ENCODE measurements around the gene MPRIP.

The MPRIP gene

GRCh38 chr17:17018612-17019429, 23.4 kb upstream of the MPRIP start:
- TF ChIP-seq USF1 (IDR thresholded peaks at IDR 0.05) (peak; percentile 42), EGR1 (IDR thresholded peaks at IDR 0.05) (no peak), TEAD4 (IDR thresholded peaks at IDR 0.05) (peak; percentile 90), MAX (IDR thresholded peaks at IDR 0.05) (peak; percentile 98), NFIC (IDR thresholded peaks at IDR 0.05) (peak; percentile 81), FOXM1 (IDR thresholded peaks at IDR 0.05; ENCODE audit: borderline replicate concordance, low read depth) (peak; percentile 77; the same call in 1 of the 2 replicates), CREB1 (IDR thresholded peaks at IDR 0.05; ENCODE audit: low read depth) (no peak), TAF1 (IDR thresholded peaks at IDR 0.05; ENCODE audit: low read depth) (peak; percentile 68), YY1 (IDR thresholded peaks at IDR 0.05; ENCODE audit: low read depth) (peak; percentile 65), ZBTB7A (IDR thresholded peaks at IDR 0.05; ENCODE audit: low read depth) (peak; percentile 84; the same call in 1 of the 2 replicates), CEBPB (IDR thresholded peaks at IDR 0.05) (no peak), EP300 (IDR thresholded peaks at IDR 0.05; ENCODE audit: borderline replicate concordance) (peak; percentile 93), RAD21 (IDR thresholded peaks at IDR 0.05; ENCODE audit: low read depth) (peak; percentile 41; the same call in 1 of the 2 replicates), TCF12 (IDR thresholded peaks at IDR 0.05; ENCODE audit: low read depth) (peak; percentile 96), REST (IDR thresholded peaks at IDR 0.05; ENCODE audit: low read depth) (no peak)

GRCh38 chr17:17019430-17019762, 22.9 kb upstream of the MPRIP start:
- no peak for TF ChIP-seq CEBPB (IDR thresholded peaks at IDR 0.05)
- TF ChIP-seq USF1 (IDR thresholded peaks at IDR 0.05): no peak
- TF ChIP-seq RAD21 (IDR thresholded peaks at IDR 0.05; ENCODE audit: low read depth): no peak
- no peak for TF ChIP-seq CREB1 (IDR thresholded peaks at IDR 0.05; ENCODE audit: low read depth)
- no peak for TF ChIP-seq TEAD4 (IDR thresholded peaks at IDR 0.05)

- TF ChIP-seq ZBTB7A (IDR thresholded peaks at IDR 0.05; ENCODE audit: low read depth) (no peak), CEBPB (IDR thresholded peaks at IDR 0.05) (no peak)
Measured at GRCh38 chr17:17019891-17020456, 22.3 kb upstream of the MPRIP start.

GRCh38 chr17:17020821-17021193, 21.4 kb upstream of the MPRIP start:
- TF ChIP-seq TEAD4 (IDR thresholded peaks at IDR 0.05) (no peak), TAF1 (IDR thresholded peaks at IDR 0.05; ENCODE audit: low read depth) (no peak), NFIC (IDR thresholded peaks at IDR 0.05) (no peak), CEBPB (IDR thresholded peaks at IDR 0.05) (no peak)

GRCh38 chr17:17021194-17021863, 20.9 kb upstream of the MPRIP start:
- TF ChIP-seq CEBPB (IDR thresholded peaks at IDR 0.05) (0 out of 2 replicates have a peak, but pooled peaks have one; percentile 28), ZBTB7A (IDR thresholded peaks at IDR 0.05; ENCODE audit: low read depth) (peak; percentile 47; the same call in 1 of the 2 replicates), REST (IDR thresholded peaks at IDR 0.05; ENCODE audit: low read depth) (peak; percentile 6; the same call in 1 of the 2 replicates), EGR1 (IDR thresholded peaks at IDR 0.05) (peak; percentile 84), YY1 (IDR thresholded peaks at IDR 0.05; ENCODE audit: low read depth) (no peak), RAD21 (IDR thresholded peaks at IDR 0.05; ENCODE audit: low read depth) (0 out of 2 replicates have a peak, but pooled peaks have one; percentile 0), FOXM1 (IDR thresholded peaks at IDR 0.05; ENCODE audit: borderline replicate concordance, low read depth) (no peak), MAX (IDR thresholded peaks at IDR 0.05) (peak; percentile 46; the same call in 1 of the 2 replicates), USF1 (IDR thresholded peaks at IDR 0.05) (no peak), CREB1 (IDR thresholded peaks at IDR 0.05; ENCODE audit: low read depth) (no peak), TCF12 (IDR thresholded peaks at IDR 0.05; ENCODE audit: low read depth) (peak; percentile 71), TEAD4 (IDR thresholded peaks at IDR 0.05) (peak; percentile 78), TAF1 (IDR thresholded peaks at IDR 0.05; ENCODE audit: low read depth) (0 out of 2 replicates have a peak, but pooled peaks have one; percentile 43), NFIC (IDR thresholded peaks at IDR 0.05) (peak; percentile 60), EP300 (IDR thresholded peaks at IDR 0.05; ENCODE audit: borderline replicate concordance) (peak; percentile 68)

All from Ishikawa (cell line).